Effector CD4-positive, alpha-beta T cell (primary cell): ENCODE measurements around the gene ERAP2.
"Not testable (repeated sequence)": the region's sequence is repeated elsewhere in the genome, so short reads cannot be mapped to it uniquely, and the experiment has no call there.

Source experiments
- DNase-seq: peaks from one replicate; pipeline ENCODE4 v3.0.0-alpha.2; 2020

The ERAP2 gene

DNA sequence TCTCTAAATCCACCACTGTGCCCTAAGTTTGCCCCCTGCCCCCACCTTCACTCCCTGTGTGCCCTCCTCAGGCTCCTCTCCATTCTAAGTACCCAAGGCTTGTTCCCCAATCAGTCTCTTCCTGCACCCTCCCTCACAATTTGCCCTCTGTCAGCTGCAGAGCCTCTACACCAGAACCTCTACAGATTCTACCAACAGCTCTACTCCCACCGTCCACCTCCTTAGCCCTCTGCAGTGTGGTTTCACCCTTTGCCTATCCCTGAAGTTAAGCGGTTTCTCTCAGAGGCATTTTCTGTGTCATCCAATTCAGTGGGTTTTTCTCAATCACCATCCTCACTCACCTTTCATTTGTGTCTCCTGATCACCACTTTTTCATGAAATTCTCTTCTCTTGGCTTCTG is 13.2 kb upstream of the ERAP2 start:
- no peak for DNase-seq

- DNase-seq = no peak
Measured at GRCh38 chr5:96863949-96864584, 12.2 kb upstream of the ERAP2 start.

- no peak for DNase-seq
Measured at GRCh38 chr5:96864922-96865530, 11.3 kb upstream of the ERAP2 start.

DNA sequence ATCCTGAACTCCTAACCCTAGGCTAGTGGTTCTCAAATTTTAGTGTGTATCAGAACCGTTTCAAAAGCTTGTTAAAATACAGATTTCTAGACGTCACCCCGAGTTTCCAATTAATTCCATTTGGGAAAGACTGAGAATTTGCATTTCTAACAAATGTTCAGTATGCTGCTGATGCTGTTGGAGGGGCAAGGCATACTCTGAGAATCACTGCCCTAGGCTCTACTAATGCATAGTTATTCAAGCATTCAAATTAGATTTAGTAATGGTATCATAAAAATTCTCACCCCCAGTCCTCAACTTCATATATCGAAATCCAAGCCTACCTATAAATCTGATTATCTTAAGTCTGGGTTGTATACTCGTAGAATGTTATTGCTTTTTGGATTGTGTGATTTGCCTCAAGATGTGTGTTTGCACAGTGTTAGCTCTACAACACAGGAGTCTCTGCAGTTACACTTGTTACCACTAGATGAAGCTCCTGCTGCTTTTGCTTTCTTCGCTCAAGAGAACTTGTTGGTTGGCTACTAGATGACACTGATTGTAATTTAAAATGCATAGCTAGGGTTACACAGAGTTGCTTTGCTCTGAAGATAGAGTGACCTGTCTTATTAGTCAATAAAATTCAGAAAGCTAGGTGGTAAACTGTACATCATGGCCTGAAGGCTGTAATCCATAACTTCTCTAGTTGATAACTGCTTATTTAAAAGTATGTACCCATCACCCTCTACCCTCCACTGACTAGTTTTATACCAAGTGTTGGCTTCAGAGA is 7.5 kb upstream of the ERAP2 start:
- DNase-seq = no peak

DNA sequence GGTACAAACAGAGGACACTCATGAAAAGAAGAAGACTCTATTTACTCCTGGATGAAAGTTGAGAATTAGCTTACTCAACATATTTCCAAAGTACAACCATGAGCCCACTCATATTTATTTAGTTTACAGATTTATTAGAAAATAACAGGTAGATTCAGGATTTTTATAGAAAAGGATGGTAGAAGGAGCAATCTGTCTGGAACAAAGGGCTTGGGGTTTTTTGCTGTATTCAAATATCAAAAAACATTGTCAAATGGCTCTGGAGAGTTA is 7.0 kb upstream of the ERAP2 start:
- no peak for DNase-seq

DNA sequence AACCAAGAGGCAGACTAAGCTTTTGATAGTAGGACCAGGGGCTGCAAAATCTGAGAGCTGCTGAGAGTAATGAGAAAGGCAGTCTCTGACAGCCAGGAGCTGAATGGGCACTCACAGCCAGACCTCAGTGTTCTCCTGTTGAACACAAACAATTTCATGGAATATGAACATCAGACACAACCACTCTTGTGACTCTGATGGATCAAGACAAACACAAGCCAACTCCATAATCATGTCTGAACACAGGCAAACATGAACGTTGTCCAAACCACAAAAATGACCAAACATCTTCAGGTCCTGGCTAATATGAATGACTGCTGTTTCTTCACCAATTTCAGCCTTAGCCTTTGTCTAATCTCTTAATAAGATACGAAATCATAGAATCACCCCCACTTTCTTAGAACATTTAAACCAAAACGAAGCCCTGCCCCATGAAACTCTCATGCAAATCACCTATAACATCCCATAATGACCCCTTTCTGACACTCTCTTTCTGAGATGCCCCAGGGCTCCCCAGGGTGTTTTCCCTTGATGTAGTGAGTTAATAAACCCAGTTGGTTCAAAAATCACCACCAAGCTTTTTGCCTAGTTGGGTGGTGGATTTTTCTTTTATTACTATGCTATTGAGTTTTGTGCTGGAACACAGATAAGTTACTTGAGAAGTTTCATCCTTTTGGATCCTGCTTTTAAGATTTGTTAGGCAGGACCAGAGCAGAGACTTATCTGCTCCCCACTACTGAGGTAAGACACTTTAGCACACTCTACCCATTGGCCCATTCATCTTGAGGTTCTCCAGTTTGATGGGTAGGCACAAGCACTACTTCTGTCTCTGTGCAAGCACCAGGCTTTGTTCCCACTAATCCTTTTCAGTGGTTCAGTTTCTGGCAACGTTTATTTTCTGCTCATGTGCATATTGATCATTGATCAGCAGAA is 5.9 kb upstream of the ERAP2 start:
- DNase-seq = no peak

DNA sequence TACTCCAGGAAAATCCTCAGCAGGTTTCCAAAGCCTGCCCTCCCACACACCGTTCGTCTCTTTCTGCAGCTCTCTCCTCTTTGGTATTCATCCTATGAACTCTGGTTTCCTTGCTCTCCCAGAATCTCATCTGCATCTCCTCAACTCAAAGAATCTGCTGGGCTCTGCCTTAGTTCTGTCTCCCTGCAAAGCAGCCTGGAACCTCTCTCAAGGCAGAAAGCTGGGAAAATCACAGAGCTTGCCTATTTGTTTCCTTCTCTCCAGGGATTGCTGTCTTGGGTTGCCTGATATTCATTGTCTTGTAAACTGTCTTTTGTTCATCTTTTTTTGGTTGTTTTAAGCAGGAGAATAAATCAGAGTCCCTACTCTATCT is 5.3 kb upstream of the ERAP2 start:
- DNase-seq = no peak

DNA sequence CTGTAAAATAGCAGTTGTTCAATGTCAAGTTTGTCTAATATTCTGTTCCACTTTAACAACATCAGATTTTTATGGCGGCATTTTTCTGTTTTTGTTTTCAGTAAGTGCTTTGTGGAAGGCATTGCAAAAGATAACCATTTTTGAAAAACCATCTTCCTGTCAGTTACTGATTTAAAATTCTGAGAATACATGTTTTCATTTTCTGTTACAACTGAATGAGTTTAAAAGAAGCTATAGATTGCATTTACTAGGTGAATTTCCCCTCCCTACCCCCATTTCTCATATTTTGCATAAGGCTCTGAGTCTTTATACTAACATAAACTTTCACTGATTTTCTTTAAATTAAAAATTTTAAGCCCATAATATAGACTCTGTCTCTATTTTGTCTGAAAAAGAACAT is 4.6 kb upstream of the ERAP2 start:
- DNase-seq = no peak

DNA sequence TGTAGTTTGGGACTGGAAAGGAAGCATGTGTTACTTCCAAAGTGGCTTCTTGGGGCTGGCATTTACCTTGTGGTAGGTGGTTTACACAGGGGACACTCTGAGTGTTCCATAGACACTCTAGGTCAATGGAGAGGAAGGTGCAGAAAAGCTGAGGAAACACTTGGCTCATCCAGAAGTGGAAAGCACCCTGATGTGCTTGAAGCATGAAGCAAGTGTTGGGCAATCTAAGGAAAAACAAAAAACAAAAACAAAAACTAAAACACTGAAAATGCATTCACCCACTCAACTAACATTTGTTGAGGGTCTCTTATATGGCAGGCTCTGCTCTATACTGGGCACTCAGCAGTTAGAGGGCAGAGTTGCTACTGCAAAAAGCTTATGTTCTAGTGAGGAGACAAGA is 2.9 kb upstream of the ERAP2 start:
- DNase-seq = no peak

DNA sequence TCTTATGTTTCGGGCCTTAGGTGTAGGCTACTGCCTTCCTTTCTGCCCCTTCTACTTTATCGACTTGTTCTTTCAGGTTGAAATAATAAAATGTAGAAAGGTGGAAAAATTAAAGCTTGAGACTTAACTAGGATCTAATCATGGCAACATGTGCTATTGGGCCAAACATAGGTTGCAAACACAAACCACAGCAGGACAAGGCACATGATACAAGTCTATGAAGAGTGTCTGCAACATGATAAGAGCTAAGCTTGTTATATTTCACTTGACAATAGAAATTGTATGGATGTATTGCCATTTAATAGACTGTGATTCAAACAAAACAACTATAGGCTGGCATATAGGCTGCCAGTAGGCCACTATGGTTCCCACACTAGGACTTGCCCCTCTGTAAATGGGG is 1.7 kb upstream of the ERAP2 start:
- DNase-seq = no peak

DNA sequence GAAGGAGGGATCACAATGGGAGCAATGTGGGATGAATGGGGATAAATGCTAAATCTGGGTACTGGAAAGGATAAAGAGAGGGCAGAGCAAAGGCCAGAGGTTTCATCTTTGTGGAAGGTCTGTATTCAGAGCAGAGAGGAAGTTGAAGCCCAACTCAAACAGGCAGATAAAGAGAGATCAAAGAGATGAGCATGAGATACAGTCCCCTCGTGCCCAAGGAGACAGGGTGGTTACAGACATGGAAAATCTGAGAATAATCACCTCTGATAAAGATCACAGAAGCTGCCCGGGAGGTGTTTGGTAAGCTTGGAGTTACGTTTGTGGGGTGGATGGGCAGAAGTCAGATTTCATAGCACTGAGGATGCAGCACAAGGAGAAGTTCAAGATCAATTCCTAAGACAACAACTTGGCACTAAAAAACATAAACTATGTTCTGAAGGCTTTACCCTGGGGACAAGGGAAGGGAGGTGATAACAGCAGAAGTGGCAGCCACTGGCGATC is 459 bp upstream of the ERAP2 start:
- DNase-seq = no peak

DNA sequence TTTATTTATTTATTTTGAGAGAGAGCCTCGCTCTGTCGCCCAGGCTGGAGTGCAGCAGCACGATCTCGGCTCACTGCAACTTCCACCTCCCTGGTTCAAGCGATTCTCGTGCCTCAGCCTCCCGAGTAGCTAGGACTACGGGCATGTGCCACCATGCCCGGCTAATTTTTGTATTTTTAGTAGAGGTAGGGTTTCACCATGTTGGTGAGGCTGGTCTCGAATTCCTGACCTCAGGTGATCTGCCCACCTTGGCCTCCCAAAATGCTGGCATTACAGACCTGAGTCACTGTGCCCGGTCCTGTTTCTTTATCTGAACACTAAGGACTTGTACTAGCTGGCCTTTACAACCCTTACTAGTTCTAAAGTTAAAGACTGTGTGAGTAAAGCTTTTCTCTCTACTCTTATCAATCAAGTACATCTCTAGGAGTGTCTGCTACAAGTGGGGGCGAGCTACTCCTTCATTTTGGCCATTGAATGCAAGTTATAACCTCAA is 723 bp downstream of the ERAP2 start:
- DNase-seq = not testable (repeated sequence)

DNA sequence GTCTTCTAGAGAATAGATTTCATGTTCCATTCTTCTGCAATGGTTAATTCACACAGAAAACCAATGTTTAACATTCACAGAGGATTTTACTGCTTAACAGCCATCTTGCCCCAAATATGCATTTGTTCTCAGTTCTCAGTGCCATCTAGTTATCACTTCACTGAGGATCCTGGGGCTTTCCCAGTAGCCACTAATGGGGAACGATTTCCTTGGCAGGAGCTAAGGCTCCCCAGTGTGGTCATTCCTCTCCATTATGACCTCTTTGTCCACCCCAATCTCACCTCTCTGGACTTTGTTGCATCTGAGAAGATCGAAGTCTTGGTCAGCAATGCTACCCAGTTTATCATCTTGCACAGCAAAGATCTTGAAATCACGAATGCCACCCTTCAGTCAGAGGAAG is 3.4 kb downstream of the ERAP2 start:
- no peak for DNase-seq

DNA sequence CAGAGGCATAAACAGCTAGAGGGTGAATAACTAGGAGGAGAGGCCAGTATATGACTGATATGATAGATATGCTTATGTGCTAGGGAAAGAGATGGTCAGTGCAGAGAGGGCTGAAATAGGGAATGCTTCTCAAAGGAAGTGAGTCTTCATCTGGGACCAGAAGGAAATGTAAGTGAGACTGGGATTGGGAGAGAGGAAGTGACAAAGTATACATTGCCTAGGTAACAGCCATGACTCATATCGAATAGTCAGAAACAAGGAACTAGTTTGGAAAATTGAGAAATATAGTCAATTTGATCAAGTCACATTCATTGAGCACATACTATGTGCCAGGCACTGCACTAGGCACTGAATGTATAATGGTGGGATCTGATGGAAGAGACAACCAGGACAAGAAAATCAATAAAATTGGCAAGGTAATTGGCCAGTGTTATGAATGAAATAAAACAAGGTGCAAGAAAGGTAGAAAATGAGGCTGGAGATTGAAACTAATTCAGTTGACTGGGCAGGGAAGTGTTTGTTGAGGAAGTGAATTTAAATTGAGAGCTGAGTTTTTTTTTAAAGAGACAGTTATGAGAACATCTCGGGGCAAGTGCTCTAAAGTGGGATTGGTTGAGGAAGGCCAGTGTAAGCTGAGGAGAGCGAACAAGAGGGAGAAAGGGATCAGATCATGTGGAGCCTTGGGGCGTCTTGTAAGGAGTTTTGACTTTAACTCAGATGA is 4.3 kb downstream of the ERAP2 start:
- DNase-seq = no peak

DNA sequence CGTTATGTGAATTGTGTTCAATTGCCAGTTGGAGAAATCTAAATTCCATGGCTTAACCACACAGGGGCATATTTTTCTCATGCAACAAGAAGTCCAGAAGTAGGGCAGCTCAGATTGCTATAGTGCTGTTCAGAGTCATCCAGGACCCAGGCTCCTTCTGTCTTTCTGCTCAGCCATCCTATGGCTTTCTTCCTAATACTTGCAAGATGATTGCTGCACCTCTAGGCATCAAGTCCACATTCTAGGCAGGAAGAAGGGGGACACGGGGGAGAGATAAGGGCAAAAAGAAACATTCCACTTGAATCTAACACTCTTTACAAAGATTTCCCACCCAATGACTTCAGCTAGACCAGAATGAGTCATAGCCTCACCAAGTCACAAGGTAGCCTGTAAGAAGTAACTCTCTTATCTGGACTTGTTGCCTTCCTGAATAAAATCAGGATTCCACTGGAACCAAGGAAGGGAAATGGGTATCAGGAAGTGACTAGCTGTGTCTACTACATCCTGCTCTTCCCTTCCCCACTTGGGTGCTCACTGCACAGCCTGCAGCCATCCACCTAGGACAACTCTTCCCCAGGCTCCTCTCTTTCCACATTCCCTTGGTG is 5.3 kb downstream of the ERAP2 start:
- DNase-seq = no peak

DNA sequence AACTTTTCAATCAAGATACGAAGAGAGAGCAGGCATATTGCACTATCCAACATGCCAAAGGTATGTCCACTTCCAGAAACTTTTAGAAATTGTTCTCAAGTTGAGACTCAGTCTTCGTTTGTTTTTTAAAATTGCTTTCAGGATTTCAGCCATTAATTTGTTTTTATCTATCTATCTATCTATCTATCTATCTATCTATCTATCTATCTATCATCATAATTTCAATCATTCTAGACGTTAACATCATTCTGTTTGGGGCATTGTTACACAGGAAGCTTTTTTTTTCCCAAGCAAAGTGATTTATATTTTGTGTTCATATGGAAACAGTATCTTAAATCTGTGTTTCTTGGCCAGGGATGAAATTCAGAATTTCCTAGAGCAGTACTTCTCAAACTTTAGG is 7.6 kb downstream of the ERAP2 start:
- no peak for DNase-seq

DNA sequence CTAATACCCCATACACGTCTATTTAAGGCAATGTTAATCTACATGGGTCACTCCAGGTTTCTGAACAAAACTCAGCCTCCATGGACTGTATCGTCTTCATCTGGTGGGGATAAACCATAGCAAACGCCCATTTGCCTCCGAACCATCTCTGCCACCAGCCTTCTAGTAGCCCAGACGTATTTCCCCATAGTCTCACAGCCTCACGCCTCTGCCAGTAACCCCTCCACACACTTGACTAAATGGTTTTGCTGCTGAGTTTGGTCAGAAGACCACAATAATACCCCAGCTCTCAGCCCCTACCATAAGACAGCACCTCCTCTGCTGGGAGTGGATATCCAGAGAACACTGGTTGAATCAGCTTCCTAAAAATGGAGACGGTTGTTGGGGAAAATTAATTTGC is 8.7 kb downstream of the ERAP2 start:
- no peak for DNase-seq

DNA sequence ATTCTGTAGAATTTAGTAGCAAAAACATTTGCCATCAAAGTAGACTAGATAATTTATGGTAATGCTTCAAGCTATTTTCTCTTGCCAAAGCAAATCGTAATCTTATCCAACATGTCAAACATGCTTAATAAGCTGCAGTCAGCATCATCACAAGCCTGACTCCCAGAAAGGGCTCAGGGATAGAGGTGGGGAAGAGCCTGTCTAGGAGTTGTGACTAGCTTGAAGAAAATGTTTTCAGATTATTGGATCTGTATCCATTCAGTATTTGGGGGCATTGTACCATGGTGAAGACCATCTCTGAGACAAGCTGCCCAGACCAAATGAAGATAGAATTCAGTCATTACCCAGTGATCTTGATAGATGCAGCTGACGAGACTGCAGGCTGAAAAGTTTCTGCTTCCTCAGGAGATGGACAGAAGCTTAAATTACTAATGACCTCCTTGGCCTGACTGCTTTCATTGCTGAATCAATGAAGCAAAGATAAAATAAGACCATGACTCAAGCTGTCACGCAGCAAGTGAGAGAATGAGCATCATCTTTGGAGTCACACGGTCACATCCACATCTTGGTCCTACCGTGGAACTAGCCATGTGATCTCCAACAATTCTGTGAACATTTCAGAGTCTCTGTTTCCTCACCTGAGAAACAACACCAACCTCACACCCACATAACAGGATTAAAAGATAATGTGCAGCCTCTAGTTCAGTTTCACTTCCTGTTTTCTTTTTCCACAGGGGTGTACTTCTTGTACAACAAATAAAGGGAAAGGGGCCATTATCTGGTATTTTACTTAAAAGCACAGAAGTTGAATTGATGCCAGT is 9.4 kb downstream of the ERAP2 start:
- no peak for DNase-seq

GRCh38 chr5:96893342-96893741 is 17.0 kb downstream of the ERAP2 start:
- DNase-seq = no peak

- DNase-seq = no peak
Measured at GRCh38 chr5:96896276-96896675, 20.0 kb downstream of the ERAP2 start.

DNA sequence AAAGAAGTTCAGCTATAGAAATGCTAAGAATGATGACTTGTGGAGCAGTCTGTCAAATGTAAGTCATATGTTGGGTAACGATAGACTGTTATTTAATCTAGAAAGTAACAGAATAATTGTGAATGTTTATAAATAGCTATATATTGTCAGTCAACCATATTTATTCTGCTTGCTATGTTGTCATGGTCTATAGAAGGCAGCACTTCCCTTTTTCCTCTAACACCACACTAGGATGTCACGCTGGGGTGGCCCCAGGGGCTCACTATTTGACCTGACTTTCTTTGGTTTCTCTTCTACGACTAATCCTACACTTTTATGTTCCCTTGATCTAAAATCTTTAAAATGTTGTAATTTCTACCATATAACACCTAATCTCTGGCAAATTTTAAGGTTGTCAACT is 20.5 kb downstream of the ERAP2 start:
- DNase-seq = no peak
